Measurements from ENCODE around the gene P2RY6. TPM values are rescaled to one million over a fixed set of nuclear protein-coding genes. Genes with fewer than 3 reads are reported as not detected.

P2RY6 gene
- total and polyA plus RNA-seq, 8 donors, result 0.29 to 2.9 (median 1.3) TPM; not detected in 3

DNA sequence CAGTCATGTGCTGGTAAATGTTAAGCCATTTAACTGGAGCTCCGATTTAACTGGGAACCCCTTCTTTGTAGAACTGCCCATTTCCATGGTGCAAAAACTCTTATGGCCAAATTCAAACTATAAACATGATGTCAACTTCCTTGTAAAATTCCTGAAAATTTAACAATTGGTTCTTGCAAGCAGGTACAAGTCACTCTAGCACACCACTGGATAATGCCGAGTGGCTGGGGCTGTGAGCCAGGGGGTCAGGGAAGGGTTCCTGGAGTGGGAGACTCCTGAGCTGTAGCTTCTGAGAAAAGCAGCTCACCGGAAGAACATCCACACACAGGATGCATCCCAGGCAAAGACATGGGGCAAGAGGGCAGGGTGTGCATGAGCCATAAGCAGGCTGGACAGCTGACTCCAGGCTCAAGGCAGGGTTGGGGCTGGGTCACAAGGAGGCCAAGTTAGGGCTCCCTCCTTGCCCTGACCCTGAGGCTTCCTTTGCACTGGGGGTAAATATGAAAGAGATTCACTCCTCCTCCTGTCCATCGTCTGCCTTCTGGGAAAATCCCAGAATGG, 35.9 kb upstream of the P2RY6 start:
- intact Hi-C loops (cut with DNase I; ENCODE audit: low total_unique reads), result no loop called here
- WGBS, 5 donors, result 83 to 92% (median 87%) methylated on average over 4 of the region's 4 CpGs

DNA sequence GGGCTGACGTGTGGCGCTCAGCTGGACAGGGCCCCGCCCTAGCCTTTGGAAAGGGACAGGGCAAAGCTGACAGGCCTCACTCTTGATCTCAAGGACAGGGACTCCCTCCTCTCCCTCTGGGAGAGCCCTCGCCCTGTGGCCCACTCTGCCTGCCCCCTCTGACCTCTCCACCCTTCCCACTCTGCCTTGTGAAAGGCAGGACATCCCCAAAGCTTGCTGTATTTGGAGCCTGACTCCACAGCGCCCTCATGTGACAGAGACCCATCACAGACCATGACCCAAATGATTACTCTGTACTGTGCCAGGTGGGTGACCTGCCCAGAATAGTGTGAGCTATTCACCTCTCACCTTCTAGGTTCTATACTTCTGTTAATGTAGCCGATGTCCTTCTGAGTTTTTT, 35.3 kb upstream of the P2RY6 start:
- H3K27me3 ChIP-seq, result no peaks in the 10 kb centered on the region
- no peaks in the 10 kb centered on the region for H3K9me3 ChIP-seq
- H3K27ac ChIP-seq, result no peak overlapping the region
- intact Hi-C loops (cut with DNase I; ENCODE audit: low total_unique reads), result no loop called here
- H3K4me3 ChIP-seq, result no peak overlapping the region
- H3K4me1 ChIP-seq, result peaks cover 0 to 12% (median 10%) of the 10 kb centered on the region in 4 donors
- no peaks in the 10 kb centered on the region for H3K36me3 ChIP-seq
- peak; percentile 61 to 62 for DNase-seq
- WGBS, 5 donors, result 53 to 69% (median 55%) methylated on average over 5 to 6 of the region's 6 CpGs
- TF ChIP-seq, protein P1, sequence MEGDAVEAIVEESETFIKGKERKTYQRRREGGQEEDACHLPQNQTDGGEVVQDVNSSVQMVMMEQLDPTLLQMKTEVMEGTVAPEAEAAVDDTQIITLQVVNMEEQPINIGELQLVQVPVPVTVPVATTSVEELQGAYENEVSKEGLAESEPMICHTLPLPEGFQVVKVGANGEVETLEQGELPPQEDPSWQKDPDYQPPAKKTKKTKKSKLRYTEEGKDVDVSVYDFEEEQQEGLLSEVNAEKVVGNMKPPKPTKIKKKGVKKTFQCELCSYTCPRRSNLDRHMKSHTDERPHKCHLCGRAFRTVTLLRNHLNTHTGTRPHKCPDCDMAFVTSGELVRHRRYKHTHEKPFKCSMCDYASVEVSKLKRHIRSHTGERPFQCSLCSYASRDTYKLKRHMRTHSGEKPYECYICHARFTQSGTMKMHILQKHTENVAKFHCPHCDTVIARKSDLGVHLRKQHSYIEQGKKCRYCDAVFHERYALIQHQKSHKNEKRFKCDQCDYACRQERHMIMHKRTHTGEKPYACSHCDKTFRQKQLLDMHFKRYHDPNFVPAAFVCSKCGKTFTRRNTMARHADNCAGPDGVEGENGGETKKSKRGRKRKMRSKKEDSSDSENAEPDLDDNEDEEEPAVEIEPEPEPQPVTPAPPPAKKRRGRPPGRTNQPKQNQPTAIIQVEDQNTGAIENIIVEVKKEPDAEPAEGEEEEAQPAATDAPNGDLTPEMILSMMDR (IDR thresholded peaks at IDR 0.05), result peak in 3 of 7 experiments; percentile 29 to 44 (median 32)
- TF ChIP-seq POLR2A (IDR thresholded peaks at IDR 0.05), result no peak

More for the DNA sequence above, 35.9 kb upstream of the P2RY6 start:
- Histone ChIP-seq H3K27ac (no peak overlapping the region), H3K36me3 (no peaks in the 10 kb centered on the region), H3K9me3 (no peaks in the 10 kb centered on the region), H3K27me3 (no peaks in the 10 kb centered on the region), H3K4me1 (peaks cover 0 to 12% (median 10%) of the 10 kb centered on the region in 4 donors), H3K4me3 (no peak overlapping the region)
- TF ChIP-seq POLR2AphosphoS5 (IDR thresholded peaks at IDR 0.05) (no peak), POLR2A (IDR thresholded peaks at IDR 0.05) (no peak), EP300 (IDR thresholded peaks at IDR 0.05) (no peak)
- TF ChIP-seq, protein P1 (IDR thresholded peaks at IDR 0.05), result no peak
- DNase-seq, result no peak

DNA sequence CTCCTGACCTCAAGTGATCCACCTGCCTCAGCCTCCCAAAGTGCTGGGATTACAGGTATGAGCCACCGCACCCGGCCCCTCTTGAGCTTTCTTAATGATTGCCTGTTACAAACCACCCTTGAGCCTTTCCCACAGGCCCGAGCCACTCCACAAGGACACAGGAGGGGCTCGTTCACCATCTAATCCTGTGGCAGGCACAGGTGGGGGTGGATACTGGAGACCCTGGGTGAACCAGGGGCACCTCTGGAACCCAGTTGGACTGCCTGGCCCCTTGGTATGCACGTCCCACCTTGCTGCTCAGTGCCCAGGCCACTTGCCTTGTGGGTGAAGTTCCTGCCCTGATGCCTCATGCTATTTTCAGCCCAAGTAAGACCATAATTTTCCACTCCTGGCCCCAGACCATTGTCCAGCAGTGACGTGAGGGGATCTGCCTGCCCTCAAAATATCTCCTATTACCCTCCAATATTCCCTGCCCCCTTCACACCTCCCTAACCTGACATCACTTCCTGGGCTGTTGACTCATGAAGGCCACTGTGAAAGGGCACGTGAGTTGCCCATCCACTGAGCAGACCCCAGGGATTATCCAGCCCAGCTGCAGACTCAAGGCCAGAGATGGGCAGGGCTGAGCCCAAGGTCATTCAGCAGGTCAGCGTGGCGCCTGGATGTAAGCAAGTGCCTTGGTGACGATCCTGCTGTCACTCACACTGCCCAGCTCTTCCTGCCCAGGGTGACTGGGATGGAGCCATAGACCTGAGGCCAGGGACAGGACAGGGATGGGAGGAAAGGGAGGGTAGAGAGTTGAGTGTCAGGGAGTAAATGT, 34.5 kb upstream of the P2RY6 start:
- H3K36me3 ChIP-seq, result no peaks in the 10 kb centered on the region
- 70 to 83% (median 77%) methylated on average over 7 to 10 of the region's 10 CpGs for whole genome bisulfite sequencing, 5 donors
- H3K4me1 ChIP-seq, result peaks cover 0 to 19% (median 13%) of the 10 kb centered on the region in 4 donors
- H3K27ac ChIP-seq, result no peak overlapping the region
- no peak overlapping the region for H3K4me3 ChIP-seq
- no peak for DNase-seq
- H3K27me3 ChIP-seq, result no peaks in the 10 kb centered on the region
- intact Hi-C loops (cut with DNase I; ENCODE audit: low total_unique reads), result no loop called here
- TF ChIP-seq, protein P1 (IDR thresholded peaks at IDR 0.05), result no peak
- H3K9me3 ChIP-seq, result no peaks in the 10 kb centered on the region

DNA sequence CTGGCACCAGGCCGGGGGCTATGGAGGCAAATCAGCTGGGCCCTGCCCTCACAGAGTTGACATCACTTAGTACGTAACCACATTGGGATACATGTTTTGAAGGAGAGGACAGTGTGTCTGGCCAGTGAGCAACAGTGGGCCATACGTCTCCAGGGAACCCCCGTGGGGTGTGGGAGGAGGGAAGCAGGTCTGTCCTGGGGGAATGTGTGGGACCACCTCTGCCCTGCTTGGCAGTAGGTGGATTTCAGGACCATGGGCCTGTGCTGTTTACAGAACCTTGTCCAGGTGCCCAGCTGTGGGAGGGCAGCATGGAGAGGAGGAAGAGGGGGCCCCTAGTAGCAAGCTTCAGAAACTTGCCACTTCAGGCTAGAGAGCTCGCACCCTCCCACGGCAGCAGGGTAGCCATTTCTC, 33.0 kb upstream of the P2RY6 start:
- no peak for DNase-seq
- no peak overlapping the region for H3K27ac ChIP-seq
- no peak overlapping the region for H3K4me3 ChIP-seq
- TF ChIP-seq, protein P1 (IDR thresholded peaks at IDR 0.05), result no peak
- no peak for TF ChIP-seq POLR2AphosphoS5 (IDR thresholded peaks at IDR 0.05)
- no peak for TF ChIP-seq EP300 (IDR thresholded peaks at IDR 0.05)
- no peak for TF ChIP-seq POLR2A (IDR thresholded peaks at IDR 0.05)
- H3K27me3 ChIP-seq, result no peaks in the 10 kb centered on the region
- 88 to 95% (median 93%) methylated on average over 5 to 6 of the region's 6 CpGs for WGBS, 5 donors
- peaks cover 0 to 23% (median 10%) of the 10 kb centered on the region in 4 donors for H3K4me1 ChIP-seq
- H3K9me3 ChIP-seq, result no peaks in the 10 kb centered on the region
- intact Hi-C loops (cut with DNase I; ENCODE audit: low total_unique reads), result no loop called here
- H3K36me3 ChIP-seq, result no peaks in the 10 kb centered on the region

Measured in stomach (tissue), 9 donors.